22Rv1 (cell line): ENCODE data around the gene ZNF559.

ENCODE experiments used
- ZFX ChIP-seq: fragments of 450-650 bp; IDR thresholded peaks from 2 replicates; pipeline ENCODE4 v1.6.1; 2017; ENCODE audit warnings: antibody characterized with exemption, borderline replicate concordance
- TF ChIP-seq, protein P1 (sequence below): fragments of 450-650 bp; IDR thresholded peaks from 2 replicates; pipeline ENCODE4 v1.5.1; 2017; ENCODE audit warnings: mild to moderate bottlenecking

DNA sequence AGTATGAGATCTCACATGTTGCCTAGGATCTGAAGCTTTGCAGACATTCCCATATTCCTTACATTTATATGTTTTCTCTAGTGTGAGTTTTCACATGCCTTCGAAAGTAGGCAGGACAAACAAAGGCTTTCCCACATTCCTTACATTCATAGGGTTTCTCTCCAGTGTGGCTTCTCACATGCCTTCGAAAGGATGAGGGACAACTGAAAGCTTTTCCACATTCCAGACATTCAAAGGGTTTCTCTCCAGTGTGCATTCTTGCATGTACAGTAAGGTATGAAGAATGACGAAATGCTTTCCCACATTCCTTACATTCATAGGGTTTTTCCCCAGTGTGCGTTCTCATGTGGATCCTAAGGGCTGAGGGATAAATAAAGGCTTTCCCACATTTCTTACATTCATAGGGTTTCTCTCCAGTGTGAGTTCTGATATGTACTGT is 28.5 kb upstream of the ZNF559 start:
- TF ChIP-seq, protein P1, sequence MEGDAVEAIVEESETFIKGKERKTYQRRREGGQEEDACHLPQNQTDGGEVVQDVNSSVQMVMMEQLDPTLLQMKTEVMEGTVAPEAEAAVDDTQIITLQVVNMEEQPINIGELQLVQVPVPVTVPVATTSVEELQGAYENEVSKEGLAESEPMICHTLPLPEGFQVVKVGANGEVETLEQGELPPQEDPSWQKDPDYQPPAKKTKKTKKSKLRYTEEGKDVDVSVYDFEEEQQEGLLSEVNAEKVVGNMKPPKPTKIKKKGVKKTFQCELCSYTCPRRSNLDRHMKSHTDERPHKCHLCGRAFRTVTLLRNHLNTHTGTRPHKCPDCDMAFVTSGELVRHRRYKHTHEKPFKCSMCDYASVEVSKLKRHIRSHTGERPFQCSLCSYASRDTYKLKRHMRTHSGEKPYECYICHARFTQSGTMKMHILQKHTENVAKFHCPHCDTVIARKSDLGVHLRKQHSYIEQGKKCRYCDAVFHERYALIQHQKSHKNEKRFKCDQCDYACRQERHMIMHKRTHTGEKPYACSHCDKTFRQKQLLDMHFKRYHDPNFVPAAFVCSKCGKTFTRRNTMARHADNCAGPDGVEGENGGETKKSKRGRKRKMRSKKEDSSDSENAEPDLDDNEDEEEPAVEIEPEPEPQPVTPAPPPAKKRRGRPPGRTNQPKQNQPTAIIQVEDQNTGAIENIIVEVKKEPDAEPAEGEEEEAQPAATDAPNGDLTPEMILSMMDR = no peak
- TF ChIP-seq ZFX = no peak
